Lower leg skin (tissue), 3 donors: ENCODE results near the gene PHYHD1.

Source experiments
- CTCF ChIP-seq, 3 donors: fragments of 450-650 bp; IDR thresholded peaks; one replicate each; pipeline ENCODE4 v1.5.1; 2016; ENCODE audit warnings: antibody characterized with exemption in 3 of 3, mild to moderate bottlenecking in 3 of 3, moderate library complexity in 2 of 3
- POLR2A ChIP-seq, 2 donors: fragments of 450-650 bp; IDR thresholded peaks; one replicate each; pipeline ENCODE4 v1.6.1; 2016 to 2017; ENCODE audit warnings: antibody characterized with exemption in 2 of 2, mild to moderate bottlenecking in 1 of 2, moderate library complexity in 1 of 2

DNA sequence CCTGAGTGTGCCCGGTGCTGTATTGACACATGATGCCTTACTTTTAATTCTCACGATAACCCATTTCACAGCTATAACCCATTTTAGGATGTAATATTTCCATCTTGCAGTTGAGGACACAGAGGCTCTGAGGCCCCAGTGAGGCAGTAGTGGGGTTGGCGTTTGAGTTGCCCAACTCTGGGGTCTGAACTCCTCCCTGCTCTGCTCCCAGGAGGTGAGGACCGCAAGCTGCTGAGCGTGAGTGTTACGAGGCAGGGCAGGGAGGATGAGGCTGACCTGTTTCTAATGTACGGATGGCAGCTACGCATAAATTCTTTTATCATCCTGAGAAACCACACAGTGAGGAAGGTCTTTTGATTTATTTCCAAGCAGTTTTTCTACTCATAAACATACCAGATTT, 27.4 kb upstream of the PHYHD1 start:
- TF ChIP-seq CTCF (IDR thresholded peaks at IDR 0.05) (no peak), POLR2A (IDR thresholded peaks at IDR 0.05) (no peak)
